ENCODE results near the gene UBE2D2. TPM values are rescaled to one million over a fixed set of nuclear protein-coding genes. Genes with fewer than 3 reads are reported as not detected.

The UBE2D2 gene
- total RNA-seq, 4 donors from 2014 or later, result 65.2 to 114 (median 85.6) TPM

- Histone ChIP-seq H3K4me1 (peaks cover 0 to 40% (median 23%) of the 10 kb centered on the region in 3 donors), H3K4me3 (no peak overlapping the region), H3K36me3 (no peaks in the 10 kb centered on the region), H3K27me3 (no peaks in the 10 kb centered on the region), H3K9me3 (no peaks in the 10 kb centered on the region), H3K27ac (no peak overlapping the region)
- ATAC-seq, result no peak
- TF ChIP-seq POLR2A (IDR thresholded peaks at IDR 0.05), result no peak
- TF ChIP-seq EP300 (IDR thresholded peaks at IDR 0.05), result no peak
- no peak for TF ChIP-seq POLR2AphosphoS5 (IDR thresholded peaks at IDR 0.05)
- TF ChIP-seq CTCF (IDR thresholded peaks at IDR 0.05), result no peak
- 56 to 89% methylated on average over 1 of the region's 13 CpGs for WGBS, 2 donors (ENCODE audit: low coverage in 1 of 2)
Measured at GRCh38 chr5:139640421-139641115, 79.4 kb downstream of the UBE2D2 start.

GRCh38 chr5:139641116-139642080 lies 80.3 kb downstream of the UBE2D2 start:
- Histone ChIP-seq H3K27ac (no peak overlapping the region), H3K4me3 (no peak overlapping the region), H3K36me3 (no peaks in the 10 kb centered on the region), H3K4me1 (peaks cover 0 to 32% (median 18%) of the 10 kb centered on the region in 3 donors), H3K27me3 (no peaks in the 10 kb centered on the region), H3K9me3 (no peaks in the 10 kb centered on the region)
- no peak for ATAC-seq
- TF ChIP-seq EP300 (IDR thresholded peaks at IDR 0.05) (no peak), CTCF (IDR thresholded peaks at IDR 0.05) (no peak), POLR2AphosphoS5 (IDR thresholded peaks at IDR 0.05) (no peak), POLR2A (IDR thresholded peaks at IDR 0.05) (no peak)
- WGBS, 2 donors (ENCODE audit: low coverage in 1 of 2), result 77 to 94% methylated on average over 4 to 5 of the region's 6 CpGs

- Histone ChIP-seq H3K27ac (no peak overlapping the region), H3K9me3 (no peaks in the 10 kb centered on the region), H3K4me1 (peaks cover 0 to 31% (median 15%) of the 10 kb centered on the region in 3 donors), H3K36me3 (no peaks in the 10 kb centered on the region), H3K27me3 (no peaks in the 10 kb centered on the region), H3K4me3 (no peak overlapping the region)
- 67% methylated on average over 1 of the region's 7 CpGs; no CpG with 5 or more reads in 1 of the 2 donors for WGBS, 2 donors (ENCODE audit: low coverage in 1 of 2)
- no peak for TF ChIP-seq EP300 (IDR thresholded peaks at IDR 0.05)
- TF ChIP-seq POLR2A (IDR thresholded peaks at IDR 0.05), result no peak
- TF ChIP-seq CTCF (IDR thresholded peaks at IDR 0.05), result no peak
- no peak for TF ChIP-seq POLR2AphosphoS5 (IDR thresholded peaks at IDR 0.05)
- no peak for ATAC-seq
Measured at GRCh38 chr5:139642213-139642612, 81.1 kb downstream of the UBE2D2 start.

- Histone ChIP-seq H3K9me3 (no peaks in the 10 kb centered on the region), H3K4me1 (peaks cover 0 to 32% (median 18%) of the 10 kb centered on the region in 3 donors), H3K27me3 (no peaks in the 10 kb centered on the region), H3K36me3 (no peaks in the 10 kb centered on the region), H3K27ac (no peak overlapping the region), H3K4me3 (no peak overlapping the region)
- TF ChIP-seq EP300 (IDR thresholded peaks at IDR 0.05) (no peak), CTCF (IDR thresholded peaks at IDR 0.05) (no peak), POLR2A (IDR thresholded peaks at IDR 0.05) (no peak), POLR2AphosphoS5 (IDR thresholded peaks at IDR 0.05) (no peak)
- ATAC-seq, result no peak
- WGBS, 2 donors (ENCODE audit: low coverage in 1 of 2), result no CpG with 5 or more reads among the region's 16 CpGs
Measured at GRCh38 chr5:139642891-139643871, 82.0 kb downstream of the UBE2D2 start.

Measured in gastroesophageal sphincter (tissue), 4 donors.